ENCODE results near the gene NSUN2. TPM values are rescaled to one million over a fixed set of nuclear protein-coding genes. Genes with fewer than 3 reads are reported as not detected.
A peak's percentile ranks its signal among the peaks of the same experiment; 100 is the strongest.

Gene NSUN2
- 72.6 to 75.4 TPM (median 74.4 TPM) in 3 replicates for total RNA-seq

GRCh38 chr5:6632888-6633468, at the start of gene NSUN2, which contains the start of gene SRD5A1:
Gene NSUN2, minus strand, starts transcription at chr5:6633044. Its CDS starts 65 bp downstream, at chr5:6632979.
Gene SRD5A1, plus strand, starts transcription at chr5:6633440. Its CDS starts 137 bp downstream, at chr5:6633577.
- TF ChIP-seq CTCF (IDR thresholded peaks at IDR 0.05; ENCODE audit: unreplicated experiment), result no peak
- DNase-seq (ENCODE audit: low spot score in 2 of 2, unreplicated experiment in 2 of 2), result peak; percentile 86 to 93
- no peaks in the 10 kb centered on the region for H3K9me3 Mint-ChIP-seq
- H3K36me3 Mint-ChIP-seq, result peaks cover 12% of the 10 kb centered on the region
- H3K27ac Mint-ChIP-seq, result peak within 1 kb of the TSS; percentile 99
- H3K4me1 Mint-ChIP-seq, result peaks cover 13% of the 10 kb centered on the region
- H3K4me3 Mint-ChIP-seq, result peak within 1 kb of the TSS; percentile 98
- H3K27me3 Mint-ChIP-seq (ENCODE audit: low read depth), result no peaks in the 10 kb centered on the region

GRCh38 chr5:6682239-6682638, 49.4 kb upstream of the NSUN2 start:
- Mint-ChIP-seq H3K4me1 (peaks cover under 1% of the 10 kb centered on the region), H3K9me3 (no peaks in the 10 kb centered on the region), H3K4me3 (no peak overlapping the region), H3K27me3 (ENCODE audit: low read depth) (peaks cover 26% of the 10 kb centered on the region), H3K27ac (no peak overlapping the region), H3K36me3 (no peaks in the 10 kb centered on the region)
- DNase-seq (ENCODE audit: low spot score in 2 of 2, unreplicated experiment in 2 of 2), result no peak
- TF ChIP-seq CTCF (IDR thresholded peaks at IDR 0.05; ENCODE audit: unreplicated experiment), result no peak

- H3K9me3 Mint-ChIP-seq, result peaks cover under 1% of the 10 kb centered on the region
- no peak overlapping the region for H3K4me3 Mint-ChIP-seq
- no peak overlapping the region for H3K27ac Mint-ChIP-seq
- TF ChIP-seq CTCF (IDR thresholded peaks at IDR 0.05; ENCODE audit: unreplicated experiment), result no peak
- H3K36me3 Mint-ChIP-seq, result no peaks in the 10 kb centered on the region
- H3K27me3 Mint-ChIP-seq (ENCODE audit: low read depth), result peaks cover 26% of the 10 kb centered on the region
- no peaks in the 10 kb centered on the region for H3K4me1 Mint-ChIP-seq
- no peak for DNase-seq (ENCODE audit: low spot score in 2 of 2, unreplicated experiment in 2 of 2)
These were observed 48.8 kb upstream of the NSUN2 start for GRCh38 chr5:6681682-6682081.

- TF ChIP-seq CTCF (IDR thresholded peaks at IDR 0.05; ENCODE audit: unreplicated experiment), result no peak
- DNase-seq (ENCODE audit: low spot score in 2 of 2, unreplicated experiment in 2 of 2), result no peak
- no peak overlapping the region for H3K4me3 Mint-ChIP-seq
- H3K4me1 Mint-ChIP-seq, result no peaks in the 10 kb centered on the region
- peaks cover 26% of the 10 kb centered on the region for H3K27me3 Mint-ChIP-seq (ENCODE audit: low read depth)
- H3K27ac Mint-ChIP-seq, result no peak overlapping the region
- peaks cover 9% of the 10 kb centered on the region for H3K9me3 Mint-ChIP-seq
- no peaks in the 10 kb centered on the region for H3K36me3 Mint-ChIP-seq
These were observed 48.1 kb upstream of the NSUN2 start for GRCh38 chr5:6680922-6681321.

GRCh38 chr5:6678385-6678784, 45.5 kb upstream of the NSUN2 start:
- no peak overlapping the region for H3K27ac Mint-ChIP-seq
- no peak overlapping the region for H3K4me3 Mint-ChIP-seq
- no peaks in the 10 kb centered on the region for H3K4me1 Mint-ChIP-seq
- H3K36me3 Mint-ChIP-seq, result peaks cover 2% of the 10 kb centered on the region
- H3K27me3 Mint-ChIP-seq (ENCODE audit: low read depth), result peaks cover 15% of the 10 kb centered on the region
- TF ChIP-seq CTCF (IDR thresholded peaks at IDR 0.05; ENCODE audit: unreplicated experiment), result no peak
- H3K9me3 Mint-ChIP-seq, result peaks cover 19% of the 10 kb centered on the region
- no peak for DNase-seq (ENCODE audit: low spot score in 2 of 2, unreplicated experiment in 2 of 2)

Data from mesothelial cell of epicardium (in vitro differentiated cells).